Pancreas (tissue), 10 donors: ENCODE results near the gene MKNK2. TPM values are rescaled to one million over a fixed set of nuclear protein-coding genes. Genes with fewer than 3 reads are reported as not detected.

Experiments
- ATAC-seq, 4 donors: fragments of 200-7000 bp; cut with Tn5 transposase; one replicate each; pipeline versions ENCODE4 v1.8.0 to v1.9.1; 2020; ENCODE audit warnings: mild to moderate bottlenecking in 4 of 4, moderate library complexity in 4 of 4
- DNase-seq, 6 donors: peaks; one replicate each; pipeline ENCODE4 v3.0.0-alpha.2; 2020
- FAIRE-seq: peaks from 2 replicates; lab custom pipeline; 2012; peaks lifted over from hg19 to GRCh38; lab: Jason Lieb, UNC
- H3K27ac ChIP-seq, 4 donors: fragments of 200-600 bp; sonication (generic); 1 replicate in 3 of 4; 2 replicates in 1 of 4; pipeline versions ENCODE4 v1.5.0 to v1.8.0; 2020
- H3K27me3 ChIP-seq, 4 donors: fragments of 200-600 bp; one replicate each; pipeline ENCODE4 v1.8.0; 2021
- H3K36me3 ChIP-seq, 3 donors: fragments of 200-600 bp; sonication (generic) in 1 of 3; one replicate each; pipeline versions ENCODE4 v1.5.0 to v1.8.0; 2020 to 2021
- H3K4me1 ChIP-seq, 3 donors: fragments of 200-600 bp; one replicate each; pipeline ENCODE4 v1.8.0; 2021
- H3K4me3 ChIP-seq, 4 donors: fragments of 200-600 bp; sonication (generic) in 2 of 4; one replicate each; pipeline versions ENCODE4 v1.5.0 to v1.8.0; 2020 to 2021
- H3K9me3 ChIP-seq, 4 donors: fragments of 200-600 bp; one replicate each; pipeline ENCODE4 v1.8.0; 2021
- CTCF ChIP-seq, 4 donors: fragments of 200-600 bp; sonication (generic) in 3 of 4; IDR thresholded peaks; one replicate each; pipeline versions ENCODE4 v1.5.0 to v1.8.0; 2021; ENCODE audit warnings: antibody characterized with exemption in 4 of 4
- WGBS, 2 donors: extraction: QIAGEN DNeasy Blood & Tissue Kit; methylation state at CpG; one replicate each; pipeline ENCODE4 v1.1.7; 2013; 5-methylcytosine and 5-hydroxymethylcytosine counted together
- intact Hi-C, 3 donors: fragments of 100-400 bp; cut with DNase I; formaldehyde crosslinking; loops; one replicate each; pipeline versions ENCODE4 v1.11.1 to v1.14.2; 2022
- polyA plus RNA-seq, 2 donors: library from polyadenylated mRNA; stranded (reverse); fragments of 200-250 nt; gene quantifications; one replicate each; pipeline ENCODE4 v1.2.3, GENCODE V29; 2013
- total RNA-seq, 6 donors: library from RNA; stranded (reverse); fragmentation: NEBNext Ultra II Directional in 4 of 6; extraction: Animal tissue kit (Norgen Biotek cat#: 25700) in 4 of 6; gene quantifications; one replicate each; pipeline versions ENCODE4 v1.2.1 to v1.2.4, GENCODE V29; 2021 to 2023
- donor health status: healthy with polysubstance abuse.
- donor health status: DM: no; HTN: no; CAD: no; lungs with moderate emphysema.
- donor health status: DM: no; HTN: no; CAD: no.
- donor health status: control.
- donor health status: control.
- donor health status: Bipolar disorder and iron deficiency.
- donor health status: DM: yes; HTN: yes; CAD: no.
- donor health status: DM: no; HTN: no; CAD: no.
- donor health status: DM: no; HTN: no; CAD: no.
- donor health status: DM: yes; HTN: yes; CAD: no.

MKNK2 gene
- total and polyA plus RNA-seq, 8 donors = 102 to 446 (median 239) TPM

GRCh38 chr19:2015608-2015950 lies 35.5 kb downstream of the MKNK2 start, which contains the start of gene BTBD2:
Gene BTBD2 (minus strand): TSS chr19:2015714. CDS start chr19:2015703, 11 bp downstream.
- ATAC-seq = peak in 3 of 4 donors; percentile 11 to 36 (median 35)
- FAIRE-seq = no peak
- TF ChIP-seq CTCF (IDR thresholded peaks at IDR 0.05) = no peak
- peak; percentile 58 to 81 (median 74) for DNase-seq
- WGBS, 2 donors = 1% methylated on average over 16 to 19 of the region's 20 CpGs
- Histone ChIP-seq H3K36me3 (no peaks in the 10 kb centered on the region), H3K27ac (peak within 1 kb of the TSS in 1 of 4 donors; percentile 10), H3K4me1 (no peaks in the 10 kb centered on the region), H3K9me3 (no peaks in the 10 kb centered on the region), H3K27me3 (no peaks in the 10 kb centered on the region), H3K4me3 (peak within 1 kb of the TSS; percentile 33 to 64 (median 57))
- intact Hi-C loops = no loop called here

GRCh38 chr19:2014731-2015607 lies 36.1 kb downstream of the MKNK2 start:
- TF ChIP-seq CTCF (IDR thresholded peaks at IDR 0.05) = no peak
- H3K27me3 ChIP-seq = no peaks in the 10 kb centered on the region
- intact Hi-C loops = no loop called here
- 9 to 24% methylated on average over 17 to 73 of the region's 74 CpGs for WGBS, 2 donors
- H3K36me3 ChIP-seq = no peaks in the 10 kb centered on the region
- FAIRE-seq = no peak
- DNase-seq = peak in 4 of 6 donors; percentile 43 to 86 (median 66)
- H3K4me1 ChIP-seq = no peaks in the 10 kb centered on the region
- ATAC-seq = peak in 2 of 4 donors; percentile 10 to 25
- no peaks in the 10 kb centered on the region for H3K9me3 ChIP-seq
- H3K4me3 ChIP-seq = peak overlapping the region; percentile 33 to 64 (median 57)
- H3K27ac ChIP-seq = no peak overlapping the region

DNA sequence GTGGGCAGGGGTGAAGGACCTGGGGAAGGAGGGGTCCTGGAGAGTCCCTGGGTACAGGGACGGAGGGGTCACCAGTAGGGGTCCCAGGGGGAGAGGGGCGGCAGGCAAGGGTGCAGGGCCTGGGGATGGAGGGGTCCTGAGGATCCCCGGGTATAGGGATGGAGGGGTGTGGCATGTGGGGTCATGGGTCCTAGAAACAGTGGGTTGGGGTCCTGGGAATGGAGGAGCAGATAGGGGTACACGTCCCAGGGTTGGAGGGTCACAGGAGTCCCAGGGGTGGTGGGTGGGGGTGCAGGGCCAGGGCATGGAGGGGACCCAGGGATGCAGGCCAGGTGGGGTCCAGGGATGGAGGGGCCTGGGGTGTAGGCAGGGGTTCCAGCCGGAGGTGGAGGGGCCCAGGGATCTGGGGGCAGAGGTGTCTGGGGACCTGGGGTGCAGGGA lies 36.9 kb downstream of the MKNK2 start:
- Histone ChIP-seq H3K27me3 (no peaks in the 10 kb centered on the region), H3K27ac (no peak overlapping the region), H3K9me3 (no peaks in the 10 kb centered on the region), H3K36me3 (no peaks in the 10 kb centered on the region), H3K4me3 (peak overlapping the region in 1 of 4 donors; percentile 63), H3K4me1 (no peaks in the 10 kb centered on the region)
- intact Hi-C loops = no loop called here
- FAIRE-seq (no peak), ATAC-seq (peak in 1 of 4 donors; percentile 1), DNase-seq (peak in 2 of 6 donors; percentile 60 to 81)
- WGBS, 2 donors = 77 to 84% methylated on average over 5 of the region's 5 CpGs
- no peak for TF ChIP-seq CTCF (IDR thresholded peaks at IDR 0.05)

DNA sequence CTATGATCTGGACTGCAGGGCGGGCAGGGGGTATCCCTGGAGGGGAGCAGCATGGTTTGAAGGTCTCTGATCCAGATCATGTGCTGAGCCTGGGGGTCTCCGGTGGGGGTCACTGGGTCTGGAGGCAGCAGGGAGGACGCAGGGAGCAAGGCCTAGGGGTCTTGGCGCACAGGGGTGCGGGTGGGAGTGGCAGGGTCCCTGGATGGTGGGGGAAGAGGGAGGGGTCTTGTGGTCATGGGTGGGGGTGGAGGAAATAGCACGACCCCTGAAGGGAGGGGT lies 37.4 kb downstream of the MKNK2 start:
- Histone ChIP-seq H3K4me3 (no peak overlapping the region), H3K27ac (no peak overlapping the region), H3K36me3 (no peaks in the 10 kb centered on the region), H3K4me1 (no peaks in the 10 kb centered on the region), H3K27me3 (no peaks in the 10 kb centered on the region), H3K9me3 (no peaks in the 10 kb centered on the region)
- FAIRE-seq = no peak
- 86 to 92% methylated on average over 6 of the region's 6 CpGs for WGBS, 2 donors
- ATAC-seq = no peak
- peak in 1 of 6 donors; percentile 53 for DNase-seq
- intact Hi-C loops = no loop called here
- no peak for TF ChIP-seq CTCF (IDR thresholded peaks at IDR 0.05)
